ENCODE results near the gene IQCF6. TPM values are rescaled to one million over a fixed set of nuclear protein-coding genes. Genes with fewer than 3 reads are reported as not detected.
"Not testable (repeated sequence)": the region's sequence is repeated elsewhere in the genome, so short reads cannot be mapped to it uniquely, and the experiment has no call there.

IQCF6 gene
- total RNA-seq, 3 donors from 2014 or later = not detected

GRCh38 chr3:51750878-51751277 lies 28.2 kb downstream of the IQCF6 start:
- no peaks in the 10 kb centered on the region for H3K9me3 ChIP-seq
- intact Hi-C loops (cut with DNase I; ENCODE audit: low total_unique reads) = loop anchor here (10.0 kb wide), 1 partner anchor 354 kb away; no protein-coding TSS in a partner anchor
- H3K4me1 ChIP-seq = no peaks in the 10 kb centered on the region
- no peak for DNase-seq (ENCODE audit: low spot score in 2 of 2)
- no peak overlapping the region for H3K27ac ChIP-seq
- H3K36me3 ChIP-seq = no peaks in the 10 kb centered on the region
- no peaks in the 10 kb centered on the region for H3K27me3 ChIP-seq
- H3K4me3 ChIP-seq = no peak overlapping the region
- TF ChIP-seq POLR2A (IDR thresholded peaks at IDR 0.05) = no peak
- TF ChIP-seq POLR2AphosphoS5 (IDR thresholded peaks at IDR 0.05) = no peak
- TF ChIP-seq CTCF (IDR thresholded peaks at IDR 0.05) = no peak

- H3K27me3 ChIP-seq = no peaks in the 10 kb centered on the region
- DNase-seq (ENCODE audit: low spot score in 2 of 2) = no peak
- TF ChIP-seq POLR2A (IDR thresholded peaks at IDR 0.05) = no peak
Observed at GRCh38 chr3:51748327-51748726, 30.7 kb downstream of the IQCF6 start.

GRCh38 chr3:51747840-51748239 lies 31.2 kb downstream of the IQCF6 start:
- Histone ChIP-seq H3K4me3 (no peak overlapping the region), H3K27me3 (no peaks in the 10 kb centered on the region), H3K36me3 (no peaks in the 10 kb centered on the region), H3K27ac (no peak overlapping the region), H3K9me3 (no peaks in the 10 kb centered on the region), H3K4me1 (no peaks in the 10 kb centered on the region)
- TF ChIP-seq POLR2A (IDR thresholded peaks at IDR 0.05) (no peak), CTCF (IDR thresholded peaks at IDR 0.05) (no peak), POLR2AphosphoS5 (IDR thresholded peaks at IDR 0.05) (no peak)
- intact Hi-C loops (cut with DNase I; ENCODE audit: low total_unique reads) = no loop called here
- no peak for DNase-seq (ENCODE audit: low spot score in 2 of 2)

More at GRCh38 chr3:51748327-51748726, 30.7 kb downstream of the IQCF6 start:
- Histone ChIP-seq H3K36me3 (no peaks in the 10 kb centered on the region), H3K9me3 (no peaks in the 10 kb centered on the region), H3K27ac (no peak overlapping the region), H3K4me3 (no peak overlapping the region), H3K4me1 (no peaks in the 10 kb centered on the region)
- intact Hi-C loops (cut with DNase I; ENCODE audit: low total_unique reads) = no loop called here

- H3K4me3 ChIP-seq; H3K9me3 ChIP-seq; intact Hi-C loops (cut with DNase I; ENCODE audit: low total_unique reads); H3K27me3 ChIP-seq; H3K36me3 ChIP-seq; DNase-seq (ENCODE audit: low spot score in 2 of 2); H3K4me1 ChIP-seq; H3K27ac ChIP-seq: not testable (repeated sequence)
Observed at GRCh38 chr3:51742978-51743377, 36.1 kb downstream of the IQCF6 start.

GRCh38 chr3:51742320-51742719 lies 36.7 kb downstream of the IQCF6 start:
- DNase-seq (ENCODE audit: low spot score in 2 of 2); H3K36me3 ChIP-seq; H3K27ac ChIP-seq; intact Hi-C loops (cut with DNase I; ENCODE audit: low total_unique reads); H3K4me1 ChIP-seq; H3K4me3 ChIP-seq; H3K27me3 ChIP-seq; H3K9me3 ChIP-seq: not testable (repeated sequence)

- intact Hi-C loops (cut with DNase I; ENCODE audit: low total_unique reads) = no loop called here
- no peak for TF ChIP-seq POLR2AphosphoS5 (IDR thresholded peaks at IDR 0.05)
- TF ChIP-seq CTCF (IDR thresholded peaks at IDR 0.05) = no peak
- TF ChIP-seq POLR2A (IDR thresholded peaks at IDR 0.05) = no peak
- Histone ChIP-seq H3K4me1 (no peaks in the 10 kb centered on the region), H3K9me3 (no peaks in the 10 kb centered on the region), H3K36me3 (no peaks in the 10 kb centered on the region), H3K27ac (no peak overlapping the region), H3K27me3 (no peaks in the 10 kb centered on the region), H3K4me3 (no peak overlapping the region)
- no peak for DNase-seq (ENCODE audit: low spot score in 2 of 2)
Observed at GRCh38 chr3:51739110-51739509, 39.9 kb downstream of the IQCF6 start.

GRCh38 chr3:51735950-51736349 lies 43.1 kb downstream of the IQCF6 start:
- no peaks in the 10 kb centered on the region for H3K9me3 ChIP-seq
- H3K27me3 ChIP-seq = no peaks in the 10 kb centered on the region
- intact Hi-C loops (cut with DNase I; ENCODE audit: low total_unique reads) = no loop called here
- no peak overlapping the region for H3K27ac ChIP-seq
- no peak for DNase-seq (ENCODE audit: low spot score in 2 of 2)
- H3K4me3 ChIP-seq = no peak overlapping the region
- no peaks in the 10 kb centered on the region for H3K36me3 ChIP-seq
- TF ChIP-seq CTCF (IDR thresholded peaks at IDR 0.05) = no peak
- no peak for TF ChIP-seq POLR2A (IDR thresholded peaks at IDR 0.05)
- TF ChIP-seq POLR2AphosphoS5 (IDR thresholded peaks at IDR 0.05) = no peak
- no peaks in the 10 kb centered on the region for H3K4me1 ChIP-seq
